GM12878 (cell line): Measurements from ENCODE around the gene KDELR1. TPM values are rescaled to one million over a fixed set of nuclear protein-coding genes. Genes with fewer than 3 reads are reported as not detected.
A peak's percentile ranks its signal among the peaks of the same experiment; 100 is the strongest.

Experiments used
- ATAC-seq: fragments of 200-7000 bp; cut with Tn5 transposase; 3 replicates; pipeline ENCODE4 v1.9.1; 2020; ENCODE audit warnings: mild to moderate bottlenecking, moderate library complexity
- BruUV-seq: library from RNA; stranded (reverse); fragments of 400-500 nt; replicated peaks from 2 replicates; lab custom pipeline; 2021; lab: Mats Ljungman, UMichigan
- CTCF ChIA-PET: fragments of 300-600 bp; sonication (Branson Sonifier 250); formaldehyde crosslinking; extraction: SDS; loops from one replicate; lab custom pipeline; 2021; ENCODE audit warnings: inconsistent platforms; lab: Yijun Ruan, JAX
- POLR2A ChIA-PET: fragments of 350-600 bp; formaldehyde crosslinking; extraction: SDS; loops from one replicate; lab custom pipeline; 2021; ENCODE audit warnings: inconsistent platforms; lab: Charles Lee
- RAD21 ChIA-PET: fragments of 300-600 bp; sonication (Branson Sonifier 250); formaldehyde crosslinking; loops from one replicate; lab custom pipeline; 2023; ENCODE audit warnings: antibody characterized with exemption; ENCODE audit not compliant: unreplicated experiment; lab: Charles Lee
- SMC1A ChIA-PET: fragments of 300-600 bp; sonication (Branson Sonifier 250); formaldehyde crosslinking; loops from one replicate; lab custom pipeline; 2023; ENCODE audit not compliant: unreplicated experiment, uncharacterized antibody; lab: Charles Lee
- DNase-seq: peaks from one replicate; pipeline ENCODE4 v3.0.0-alpha.2; 2011; ENCODE audit warnings: low read depth, low spot score
- FAIRE-seq: peaks from 3 replicates; lab custom pipeline; 2011; peaks lifted over from hg19 to GRCh38; lab: Jason Lieb, UNC
- H2AFZ ChIP-seq: 2 replicates; pipeline ENCODE4 v1.6.0; 2011; ENCODE audit warnings: low read depth, low read length, control low read depth; ENCODE audit not compliant: control insufficient read depth
- H3K27ac ChIP-seq: 2 replicates; pipeline ENCODE4 v1.5.1; 2011; ENCODE audit warnings: control low read depth; ENCODE audit not compliant: control insufficient read depth, insufficient read depth
- H3K27me3 ChIP-seq, 2 experiments: replicated peaks in 1 of 2; 2 replicates each; pipeline versions ENCODE4 v1.6.0 to v1.6.1; 2011; ENCODE audit warnings: low read length in 1 of 2; ENCODE audit not compliant: control insufficient read depth in 2 of 2, insufficient read depth in 2 of 2
- H3K36me3 ChIP-seq, 2 experiments: 2 replicates each; pipeline ENCODE4 v1.5.1; 2011; ENCODE audit warnings: low read length in 1 of 2; ENCODE audit not compliant: control insufficient read depth in 2 of 2, insufficient read depth in 2 of 2
- H3K4me1 ChIP-seq: 2 replicates; pipeline ENCODE4 v1.6.1; 2011; ENCODE audit warnings: mild to moderate bottlenecking, low read length, moderate library complexity, mixed read lengths; ENCODE audit not compliant: control insufficient read depth, insufficient read depth
- H3K4me2 ChIP-seq: 2 replicates; pipeline ENCODE4 v1.6.0; 2011; ENCODE audit warnings: control low read depth; ENCODE audit not compliant: control insufficient read depth, insufficient read depth
- H3K4me3 ChIP-seq: fragments of 200-600 bp; sonication (generic); 2 replicates; pipeline ENCODE4 v1.5.1; 2016
- H3K79me2 ChIP-seq: 2 replicates; pipeline ENCODE4 v1.6.0; 2011; ENCODE audit warnings: low read length; ENCODE audit not compliant: control insufficient read depth, insufficient read depth
- H3K9ac ChIP-seq: 2 replicates; pipeline ENCODE4 v1.8.0; 2011; ENCODE audit warnings: low read length, control low read depth, mixed read lengths; ENCODE audit not compliant: control insufficient read depth, insufficient read depth
- H3K9me3 ChIP-seq: replicated peaks from 3 replicates; pipeline ENCODE4 v1.5.1; 2011; ENCODE audit warnings: mild to moderate bottlenecking, low read length; ENCODE audit not compliant: control insufficient read depth, insufficient read depth
- H4K20me1 ChIP-seq: 2 replicates; pipeline ENCODE4 v1.6.0; 2011; ENCODE audit not compliant: control insufficient read depth, insufficient read depth
- BACH1 ChIP-seq: fragments of 450-650 bp; IDR thresholded peaks from 2 replicates; pipeline ENCODE4 v1.6.1; 2017; ENCODE audit warnings: mild to moderate bottlenecking, borderline replicate concordance
- BCL3 ChIP-seq: IDR thresholded peaks from 2 replicates; pipeline ENCODE4 v1.6.1; 2011; ENCODE audit warnings: borderline replicate concordance, low read depth, mild to moderate bottlenecking, moderate library complexity, low read length; ENCODE audit not compliant: insufficient read depth, poor library complexity, severe bottlenecking
- BHLHE40 ChIP-seq, 2 experiments: fragments of 450-650 bp in 1 of 2; IDR thresholded peaks; 2 replicates each; pipeline ENCODE4 v1.6.1; 2011 to 2017; ENCODE audit warnings: low read depth in 2 of 2, borderline replicate concordance in 1 of 2, improper control_type of control experiment in 1 of 2, low read length in 1 of 2, mild to moderate bottlenecking in 1 of 2
- BMI1 ChIP-seq: fragments of 450-650 bp; IDR thresholded peaks from 2 replicates; pipeline ENCODE4 v1.6.1; 2016; ENCODE audit warnings: mild to moderate bottlenecking, moderate library complexity, borderline replicate concordance
- CREM ChIP-seq: IDR thresholded peaks from 2 replicates; pipeline ENCODE4 v1.6.1; 2014; ENCODE audit warnings: antibody characterized with exemption, low read depth
- DPF2 ChIP-seq: fragments of 450-650 bp; IDR thresholded peaks from 2 replicates; pipeline ENCODE4 v1.6.1; 2017; ENCODE audit warnings: mild to moderate bottlenecking
- EGR1 ChIP-seq, 2 experiments: IDR thresholded peaks; 1 replicate in 1 of 2; 2 replicates in 1 of 2; pipeline ENCODE4 v1.6.1; 2011 to 2012; ENCODE audit warnings: low read depth in 2 of 2, low read length in 2 of 2, borderline replicate concordance in 1 of 2, mild to moderate bottlenecking in 1 of 2, moderate library complexity in 1 of 2
- FOS ChIP-seq: IDR thresholded peaks from 3 replicates; pipeline ENCODE4 v1.6.1; 2011; ENCODE audit warnings: borderline replicate concordance; ENCODE audit not compliant: insufficient read length; ENCODE audit errors: extremely low read depth
- NBN ChIP-seq: fragments of 450-650 bp; IDR thresholded peaks from 2 replicates; pipeline ENCODE4 v1.6.1; 2016
- RELB ChIP-seq: fragments of 450-650 bp; IDR thresholded peaks from 2 replicates; pipeline ENCODE4 v1.6.1; 2017; ENCODE audit warnings: low read depth, mild to moderate bottlenecking, moderate library complexity
- RUNX3 ChIP-seq: IDR thresholded peaks from 2 replicates; pipeline ENCODE4 v1.6.1; 2012; ENCODE audit warnings: low read length, inconsistent platforms
- SMAD1 ChIP-seq: fragments of 450-650 bp; IDR thresholded peaks from 2 replicates; pipeline ENCODE4 v1.6.1; 2018; ENCODE audit warnings: mild to moderate bottlenecking, low read depth; ENCODE audit not compliant: partially characterized antibody
- SP1 ChIP-seq: IDR thresholded peaks from one replicate; pipeline ENCODE4 v1.6.1; 2011; ENCODE audit warnings: low read depth, low read length
- WGBS: methylation state at CpG from one replicate; pipeline ENCODE4 v1.1.6; 2016; ENCODE audit warnings: low lambda C conversion rate; ENCODE audit not compliant: insufficient replicate concordance, insufficient coverage; ENCODE audit errors: missing lambda C conversion rate; 5-methylcytosine and 5-hydroxymethylcytosine counted together
- in situ Hi-C: fragments of 300-500 bp; cut with MboI; formaldehyde crosslinking; loops from 9 replicates; pipeline ENCODE4 v1.14.3; 2018; ENCODE audit warnings: mixed read lengths
- intact Hi-C: fragments of 100-400 bp; cut with micrococcal nuclease; formaldehyde crosslinking; loops from one replicate; pipeline ENCODE4 v1.14.2; 2022; ENCODE audit not compliant: unreplicated experiment
- polyA plus RNA-seq, 11 experiments: library from polyadenylated mRNA; depleted of rRNA in 4 of 11; unstranded in 6 of 11; stranded (reverse) in 5 of 11; fragments of >200 nt; fragmentation: Nextera tagmentation in 4 of 11; fragmentation: Illumina TruSeq in 1 of 11; extraction: Ambion mirVana in 4 of 11; extraction: Trizol in 1 of 11; gene quantifications; 1 replicate in 1 of 11; 2 replicates in 10 of 11; pipeline versions ENCODE4 v1.2.1 to v1.2.3, GENCODE V29; 2011 to 2016; ENCODE audit warnings: inconsistent platforms in 2 of 11, missing spikeins in 2 of 11, low read depth in 1 of 11
- total RNA-seq, 4 experiments: library from RNA; depleted of rRNA in 3 of 4; stranded (reverse); fragments of >200 nt in 3 of 4; fragmentation: Illumina TruSeq in 1 of 4; extraction: Trizol in 1 of 4; gene quantifications; 2 replicates each; pipeline versions ENCODE4 v1.2.1 to v1.2.3, GENCODE V29; 2013 to 2021
- TF ChIP-seq, protein P1 (sequence below): IDR thresholded peaks from 2 replicates; pipeline ENCODE4 v1.6.1; 2011; ENCODE audit warnings: mild to moderate bottlenecking, low read depth, low read length, moderate library complexity; ENCODE audit not compliant: insufficient replicate concordance

Gene KDELR1
- total and polyA plus RNA-seq, 10 of the 15 experiments (the other 5 are each of a cell fraction or from before 2014, with no cell fraction given) = 2.3 to 71.0 (median 45.2) TPM

DNA sequence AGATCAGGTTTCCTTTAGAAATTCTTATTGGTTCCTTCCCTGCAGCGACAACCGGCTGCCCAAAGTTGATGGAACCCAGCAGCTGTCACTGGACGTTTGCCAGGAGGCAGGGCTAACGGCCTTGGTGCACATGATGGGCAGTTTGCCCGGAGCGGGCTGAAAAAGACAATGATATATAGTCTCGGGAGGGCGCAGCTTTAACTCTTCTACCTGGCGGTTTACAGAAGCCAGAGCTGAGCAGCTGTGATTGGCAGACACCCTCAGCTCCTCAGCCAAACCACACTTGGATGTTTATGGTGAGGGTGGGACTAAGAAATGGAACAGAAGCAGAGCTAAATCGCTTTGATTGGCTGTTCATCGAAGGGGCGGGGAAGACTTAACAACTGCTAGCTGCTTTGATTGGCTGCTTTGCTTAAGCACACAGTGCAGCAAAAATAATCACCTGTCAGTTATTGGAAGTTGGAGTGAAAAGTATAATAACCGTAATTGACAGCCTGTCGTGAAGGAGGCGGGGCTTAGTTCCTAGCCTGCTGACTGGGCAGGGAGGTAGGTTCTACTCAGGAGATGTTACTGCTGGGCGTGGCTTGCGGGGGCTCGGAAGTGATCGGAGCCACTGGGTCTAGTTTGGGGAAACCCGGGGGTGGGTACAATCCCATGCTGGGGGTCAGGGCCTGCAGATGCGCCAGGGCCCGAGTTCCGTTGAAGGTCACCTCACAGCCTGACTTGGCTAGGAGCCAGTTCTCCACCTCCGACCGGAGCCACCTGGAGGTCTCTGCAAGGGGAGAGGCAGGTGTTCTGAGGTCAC, 58.5 kb downstream of the KDELR1 start:
- CTCF ChIA-PET = interaction anchor here (0.6 to 4.4 kb wide), 16 partner anchors 12 to 286 kb away, joined by 3 to 238 read pairs (median 6); partner anchors contain the start of genes EMP3, GRWD1, KDELR1 and RPL18
- intact Hi-C loops = loop anchor here (1.0 kb wide), 1 partner anchor 13 kb away; no protein-coding TSS in a partner anchor
- no peak for TF ChIP-seq BMI1
- peak; percentile 44; the same call in 1 of the 2 replicates for TF ChIP-seq BACH1
- TF ChIP-seq, protein P1, sequence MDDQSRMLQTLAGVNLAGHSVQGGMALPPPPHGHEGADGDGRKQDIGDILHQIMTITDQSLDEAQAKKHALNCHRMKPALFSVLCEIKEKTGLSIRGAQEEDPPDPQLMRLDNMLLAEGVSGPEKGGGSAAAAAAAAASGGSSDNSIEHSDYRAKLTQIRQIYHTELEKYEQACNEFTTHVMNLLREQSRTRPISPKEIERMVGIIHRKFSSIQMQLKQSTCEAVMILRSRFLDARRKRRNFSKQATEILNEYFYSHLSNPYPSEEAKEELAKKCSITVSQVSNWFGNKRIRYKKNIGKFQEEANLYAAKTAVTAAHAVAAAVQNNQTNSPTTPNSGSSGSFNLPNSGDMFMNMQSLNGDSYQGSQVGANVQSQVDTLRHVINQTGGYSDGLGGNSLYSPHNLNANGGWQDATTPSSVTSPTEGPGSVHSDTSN = peak; percentile 88
- TF ChIP-seq FOS = peak; percentile 65
- TF ChIP-seq SMAD1 = peak; percentile 96
- peak; percentile 46; the same call in 1 of the 2 replicates for TF ChIP-seq CREM
- peak; percentile 83; the same call in 1 of the 2 replicates for TF ChIP-seq NBN
- TF ChIP-seq SP1 = peak; percentile 90
- TF ChIP-seq RUNX3 = peak; percentile 59; the same call in 1 of the 2 replicates
- TF ChIP-seq RELB = peak; percentile 65; the same call in 1 of the 2 replicates
- TF ChIP-seq EGR1 (IDR thresholded peaks at IDR 0.05; ENCODE audit: borderline replicate concordance in 1 of 2, low read depth in 2 of 2, low read length in 2 of 2) = peak in 1 of 2 experiments; percentile 70; a peak in 1 of 3 replicates
- peak; percentile 48; the same call in 1 of the 2 replicates for TF ChIP-seq DPF2
- peak; percentile 31 to 52; a peak in 1 of 4 replicates for TF ChIP-seq BHLHE40 (IDR thresholded peaks at IDR 0.05; ENCODE audit: borderline replicate concordance in 1 of 2, low read depth in 2 of 2, low read length in 1 of 2)
- TF ChIP-seq BCL3 = peak; percentile 2

More for the DNA sequence above, 58.5 kb downstream of the KDELR1 start:
- no peaks in the 10 kb centered on the region; the same call in 2 of the 3 replicates for H3K9me3 ChIP-seq
- WGBS = under 1% methylated on average over 25 of the region's 25 CpGs
- ChIA-PET SMC1A (interaction anchor here (0.6 to 6.2 kb wide), 15 partner anchors 14 to 278 kb away, joined by 3 to 223 read pairs (median 3); partner anchors contain the start of genes EMP3, KDELR1, SYNGR4 and TMEM143), POLR2A (interaction anchor here (0.5 to 7.5 kb wide), 16 partner anchors 10 to 1308 kb away, joined by 3 to 194 read pairs (median 4); partner anchors contain the start of genes EMP3, GRIN2D, SYNGR4 and TMEM143), RAD21 (interaction anchor here (1.0 to 4.5 kb wide), 11 partner anchors 8 to 252 kb away, joined by 4 to 255 read pairs (median 9); partner anchors contain the start of genes CARD8, EMP3, KDELR1 and SYNGR4)
- peak overlapping the region; percentile 98 for H3K27ac ChIP-seq
- TSS peak; percentile 77 for BruUV-seq
- DNase-seq (peak; percentile 100), FAIRE-seq (peak; percentile 99), ATAC-seq (peak; percentile 79)
- H3K9ac ChIP-seq = peak overlapping the region; percentile 93
- in situ Hi-C loops = no loop called here
- H2AFZ ChIP-seq = peak overlapping the region; percentile 70
- H3K27me3 ChIP-seq = no peaks in the 10 kb centered on the region
- peaks cover 29% of the 10 kb centered on the region for H3K4me1 ChIP-seq
- no peaks in the 10 kb centered on the region for H4K20me1 ChIP-seq
- peak overlapping the region; percentile 76 for H3K4me2 ChIP-seq
- peaks cover 0 to 3% of the 10 kb centered on the region in 2 experiments; a peak in 1 of 4 replicates for H3K36me3 ChIP-seq
- peak overlapping the region; percentile 77 for H3K4me3 ChIP-seq
- 0 out of 2 replicates have a peak, but pooled peaks cover 1% of the 10 kb centered on the region for H3K79me2 ChIP-seq
